GM12872 (cell line): ENCODE measurements around the gene RECK.

ENCODE experiments used
- TF ChIP-seq, protein P1 (sequence below): IDR thresholded peaks from 3 replicates; pipeline ENCODE4 v1.5.1; 2011; ENCODE audit warnings: low read depth, mild to moderate bottlenecking, low read length, moderate library complexity; ENCODE audit not compliant: insufficient read depth

The RECK gene

DNA sequence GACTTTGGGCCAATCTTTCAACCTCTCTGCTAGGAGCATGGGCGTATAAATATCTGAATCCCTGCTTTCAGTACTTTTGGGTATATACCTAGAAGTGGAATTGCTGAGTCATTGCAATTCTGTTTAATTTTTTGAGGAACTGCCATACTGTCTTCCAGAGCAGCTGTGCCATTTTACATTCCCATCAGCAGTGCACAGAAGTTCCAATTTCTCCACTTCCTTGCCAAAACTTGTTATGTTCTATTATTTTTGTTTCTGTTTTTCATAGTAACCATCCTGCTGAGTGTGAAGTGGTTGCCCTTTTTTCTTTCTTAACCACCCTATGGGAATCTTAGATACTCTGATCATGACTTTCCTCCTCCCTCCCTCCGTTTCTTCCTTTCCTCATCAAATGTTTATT is 121.4 kb downstream of the RECK start:
- TF ChIP-seq, protein P1, sequence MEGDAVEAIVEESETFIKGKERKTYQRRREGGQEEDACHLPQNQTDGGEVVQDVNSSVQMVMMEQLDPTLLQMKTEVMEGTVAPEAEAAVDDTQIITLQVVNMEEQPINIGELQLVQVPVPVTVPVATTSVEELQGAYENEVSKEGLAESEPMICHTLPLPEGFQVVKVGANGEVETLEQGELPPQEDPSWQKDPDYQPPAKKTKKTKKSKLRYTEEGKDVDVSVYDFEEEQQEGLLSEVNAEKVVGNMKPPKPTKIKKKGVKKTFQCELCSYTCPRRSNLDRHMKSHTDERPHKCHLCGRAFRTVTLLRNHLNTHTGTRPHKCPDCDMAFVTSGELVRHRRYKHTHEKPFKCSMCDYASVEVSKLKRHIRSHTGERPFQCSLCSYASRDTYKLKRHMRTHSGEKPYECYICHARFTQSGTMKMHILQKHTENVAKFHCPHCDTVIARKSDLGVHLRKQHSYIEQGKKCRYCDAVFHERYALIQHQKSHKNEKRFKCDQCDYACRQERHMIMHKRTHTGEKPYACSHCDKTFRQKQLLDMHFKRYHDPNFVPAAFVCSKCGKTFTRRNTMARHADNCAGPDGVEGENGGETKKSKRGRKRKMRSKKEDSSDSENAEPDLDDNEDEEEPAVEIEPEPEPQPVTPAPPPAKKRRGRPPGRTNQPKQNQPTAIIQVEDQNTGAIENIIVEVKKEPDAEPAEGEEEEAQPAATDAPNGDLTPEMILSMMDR: no peak

DNA sequence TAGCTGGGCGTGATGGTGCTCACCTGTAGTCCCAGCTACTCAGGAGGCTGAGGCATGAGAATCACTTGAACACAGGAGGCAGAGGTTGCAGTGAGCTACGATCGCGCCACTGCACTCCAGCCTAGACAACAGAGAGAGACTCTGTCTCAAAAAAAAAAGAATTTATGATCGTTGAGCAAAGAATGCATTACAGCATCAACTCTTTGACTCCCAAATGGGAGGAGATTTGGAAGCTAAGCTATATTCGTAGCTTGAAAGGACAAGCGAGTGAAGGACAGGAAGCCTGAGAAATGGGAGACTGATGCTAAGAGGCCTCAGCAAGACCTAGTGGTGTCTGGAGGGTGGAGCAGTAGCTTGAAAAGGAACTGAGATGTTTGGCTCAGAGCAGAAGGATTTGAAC is 122.2 kb downstream of the RECK start:
- TF ChIP-seq, protein P1: no peak

DNA sequence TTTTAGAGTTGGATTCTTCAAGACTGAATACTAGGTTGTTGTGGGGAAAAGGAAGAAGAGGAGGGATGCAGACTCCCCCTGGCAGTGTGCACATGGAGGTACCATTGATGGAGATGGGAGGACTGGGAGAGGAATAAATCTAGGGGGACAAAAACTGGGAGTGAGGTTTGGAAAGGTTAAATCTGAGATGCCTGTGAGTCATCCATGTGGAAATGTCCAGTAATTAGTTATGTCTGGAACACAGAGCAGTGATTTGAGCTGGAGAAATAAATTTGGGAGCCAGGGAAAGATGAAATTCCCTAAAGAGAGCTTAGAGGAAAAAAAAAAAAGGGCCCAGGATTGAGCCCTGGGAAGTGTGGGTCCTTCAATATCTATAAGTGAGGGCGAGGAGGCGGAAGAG is 124.5 kb downstream of the RECK start:
- TF ChIP-seq, protein P1: no peak

DNA sequence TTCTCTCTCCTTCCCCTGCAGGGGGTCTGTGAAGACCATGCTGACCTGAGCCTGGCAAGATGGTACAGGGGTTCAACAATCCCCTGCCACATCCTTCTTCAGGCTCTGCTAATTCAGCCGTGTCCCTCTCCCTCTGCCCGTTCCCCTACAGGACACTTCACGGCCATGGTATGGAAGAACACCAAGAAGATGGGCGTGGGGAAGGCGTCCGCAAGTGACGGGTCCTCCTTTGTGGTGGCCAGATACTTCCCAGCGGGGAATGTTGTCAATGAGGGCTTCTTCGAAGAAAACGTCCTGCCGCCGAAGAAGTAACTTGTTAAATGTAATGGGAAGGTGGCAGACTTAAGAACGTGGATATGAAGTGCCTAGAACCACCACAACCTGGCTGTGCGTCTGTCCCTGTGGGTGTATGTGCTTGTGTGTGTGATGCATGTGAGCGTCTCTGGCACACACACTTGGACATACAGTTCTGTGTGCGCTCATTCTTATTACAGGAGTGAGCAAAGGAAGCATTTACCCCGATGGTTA is 125.6 kb downstream of the RECK start:
- TF ChIP-seq, protein P1: no peak

DNA sequence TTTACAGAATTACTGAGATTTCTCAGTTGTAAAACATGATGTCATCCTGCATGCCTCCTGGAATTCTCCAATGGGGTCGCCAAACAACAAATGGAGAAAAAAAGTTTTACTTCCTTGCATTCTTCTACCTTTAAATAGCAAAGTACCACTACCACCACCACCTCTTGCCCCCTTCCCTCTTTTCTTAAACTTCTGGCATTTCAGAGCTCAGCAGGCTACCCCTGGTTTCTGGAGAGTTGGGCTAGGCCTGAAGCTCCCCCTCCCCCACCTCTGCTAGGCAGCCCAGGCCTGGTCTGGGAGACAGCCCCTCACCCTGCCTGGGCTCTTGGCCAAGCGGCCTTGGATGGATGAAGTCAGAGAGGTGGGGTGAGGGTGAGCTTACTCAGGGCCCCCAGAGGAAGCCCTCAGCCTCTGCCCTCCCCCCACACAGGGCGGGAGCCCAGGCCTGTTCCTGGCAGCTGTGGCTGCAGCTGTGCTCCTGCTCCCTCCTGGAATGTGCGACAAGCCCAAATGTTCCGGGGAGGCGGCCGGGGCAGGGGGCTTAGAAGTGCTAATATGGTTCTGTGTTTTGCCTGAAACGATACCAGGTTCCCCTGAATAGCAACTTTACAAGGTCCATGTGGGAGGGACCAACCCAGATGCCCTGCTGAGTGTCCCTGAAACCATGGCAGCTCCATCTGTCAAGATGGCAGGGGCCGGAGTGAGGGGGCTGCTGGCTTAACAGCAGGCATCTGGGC is 126.5 kb downstream of the RECK start:
- TF ChIP-seq, protein P1: no peak

DNA sequence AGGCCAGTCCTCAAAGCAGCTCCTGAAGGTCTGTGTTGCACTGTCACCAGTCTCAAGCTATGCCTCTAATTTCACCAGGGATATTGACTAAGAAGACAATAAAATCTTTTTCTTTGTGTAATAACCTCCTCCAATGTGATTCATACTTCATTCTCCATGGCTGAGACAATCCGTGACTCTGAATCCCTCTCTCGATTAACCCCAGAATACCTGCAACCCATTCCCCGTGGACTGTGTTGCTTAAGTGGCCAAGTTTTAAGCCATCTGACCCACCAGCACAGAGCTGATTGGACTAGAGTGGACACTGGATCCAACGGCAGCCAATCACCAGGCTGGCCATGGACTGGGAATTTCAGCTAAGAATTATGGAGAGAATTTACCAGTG is 127.1 kb downstream of the RECK start:
- TF ChIP-seq, protein P1: no peak

DNA sequence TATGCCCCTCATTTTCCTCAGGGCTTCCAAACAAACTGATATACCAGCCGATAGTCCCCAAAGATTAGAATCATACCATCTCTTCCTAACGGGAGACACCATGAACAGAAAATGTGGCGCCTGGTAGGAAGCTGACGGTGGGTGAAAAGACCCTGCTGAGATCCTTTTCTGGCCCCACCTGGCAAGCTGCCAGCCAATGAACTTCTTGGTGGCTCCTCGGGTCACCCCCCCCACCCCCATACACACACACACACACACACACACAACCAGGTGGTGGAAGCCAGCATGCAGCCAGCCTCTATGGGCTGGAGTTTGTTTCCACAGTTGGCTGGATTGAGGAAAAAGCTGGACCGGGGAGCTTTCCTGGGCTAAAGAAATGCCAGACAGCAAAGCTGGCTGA is 127.7 kb downstream of the RECK start:
- TF ChIP-seq, protein P1: no peak
